GM10847 (cell line): Measurements from ENCODE around the gene KRT1.

Source experiments
- POLR2A ChIP-seq: IDR thresholded peaks from 2 replicates; pipeline ENCODE4 v1.6.1; 2011; ENCODE audit not compliant: insufficient read length; ENCODE audit errors: extremely low read depth

Gene KRT1

DNA sequence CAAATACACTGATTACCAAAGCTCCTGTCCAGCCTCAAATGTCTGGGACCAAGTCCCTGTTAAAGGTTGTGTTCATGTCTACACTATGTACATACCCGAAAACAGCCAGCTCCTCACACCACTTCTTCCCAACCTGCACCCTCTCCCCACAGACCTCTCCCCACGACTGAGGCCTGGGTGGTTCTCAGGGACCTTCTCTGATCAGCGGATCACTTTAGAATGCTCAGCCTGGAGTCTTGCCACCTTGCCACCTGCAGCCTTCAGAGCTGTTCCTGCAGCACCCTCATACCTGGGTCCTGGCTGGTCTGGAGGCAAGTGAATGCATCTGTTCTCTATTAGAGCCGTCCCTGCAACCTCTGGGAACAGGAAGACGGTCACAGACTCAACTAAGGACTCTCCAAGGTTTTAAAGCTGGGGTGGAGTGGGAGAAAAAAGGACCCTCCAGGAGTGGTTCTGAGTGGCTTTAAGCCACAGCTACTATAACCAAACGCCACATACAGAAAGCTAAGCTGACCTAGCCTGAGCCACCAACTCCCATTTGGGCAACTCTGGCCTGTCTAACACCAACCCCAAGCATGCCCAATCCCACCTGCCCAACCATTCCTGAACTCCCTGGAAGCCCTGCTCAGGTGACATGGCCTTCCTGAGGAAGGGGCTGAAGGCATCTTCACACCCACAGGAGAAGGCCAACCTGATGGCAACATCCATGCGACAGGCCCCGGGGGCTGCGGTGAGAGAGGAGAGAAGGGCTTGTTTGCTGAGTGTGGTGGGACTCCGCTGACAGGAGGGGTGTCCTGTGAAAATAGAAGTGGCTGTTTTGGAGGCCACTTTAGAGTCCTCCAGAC, 36.8 kb downstream of the KRT1 start:
- TF ChIP-seq POLR2A = no peak

- TF ChIP-seq POLR2A = no peak
Observed at GRCh38 chr12:52641468-52641867, 38.7 kb downstream of the KRT1 start.

- no peak for TF ChIP-seq POLR2A
Observed at GRCh38 chr12:52637299-52637698, 42.9 kb downstream of the KRT1 start.

GRCh38 chr12:52636592-52637258, 43.5 kb downstream of the KRT1 start:
- no peak for TF ChIP-seq POLR2A

DNA sequence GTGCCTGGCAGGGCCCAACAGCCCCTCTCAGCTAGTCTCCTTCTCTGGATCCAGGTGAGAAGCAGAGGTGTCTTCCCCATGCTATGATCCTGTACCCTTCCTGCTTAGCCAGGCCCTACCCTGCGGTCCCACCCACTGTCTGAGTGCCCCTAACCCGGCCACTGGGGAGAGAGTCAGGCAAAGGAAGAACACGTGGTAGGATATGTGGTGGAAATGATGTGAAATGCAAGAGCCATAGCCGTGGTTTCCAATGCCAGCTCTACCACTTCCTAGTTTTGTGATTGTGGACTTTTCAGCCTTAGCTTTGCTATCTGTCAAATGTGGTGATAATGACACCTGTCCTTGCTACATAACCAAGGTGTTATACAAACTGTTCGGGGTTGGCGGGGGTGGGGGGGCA, 44.0 kb downstream of the KRT1 start:
- TF ChIP-seq POLR2A = no peak

DNA sequence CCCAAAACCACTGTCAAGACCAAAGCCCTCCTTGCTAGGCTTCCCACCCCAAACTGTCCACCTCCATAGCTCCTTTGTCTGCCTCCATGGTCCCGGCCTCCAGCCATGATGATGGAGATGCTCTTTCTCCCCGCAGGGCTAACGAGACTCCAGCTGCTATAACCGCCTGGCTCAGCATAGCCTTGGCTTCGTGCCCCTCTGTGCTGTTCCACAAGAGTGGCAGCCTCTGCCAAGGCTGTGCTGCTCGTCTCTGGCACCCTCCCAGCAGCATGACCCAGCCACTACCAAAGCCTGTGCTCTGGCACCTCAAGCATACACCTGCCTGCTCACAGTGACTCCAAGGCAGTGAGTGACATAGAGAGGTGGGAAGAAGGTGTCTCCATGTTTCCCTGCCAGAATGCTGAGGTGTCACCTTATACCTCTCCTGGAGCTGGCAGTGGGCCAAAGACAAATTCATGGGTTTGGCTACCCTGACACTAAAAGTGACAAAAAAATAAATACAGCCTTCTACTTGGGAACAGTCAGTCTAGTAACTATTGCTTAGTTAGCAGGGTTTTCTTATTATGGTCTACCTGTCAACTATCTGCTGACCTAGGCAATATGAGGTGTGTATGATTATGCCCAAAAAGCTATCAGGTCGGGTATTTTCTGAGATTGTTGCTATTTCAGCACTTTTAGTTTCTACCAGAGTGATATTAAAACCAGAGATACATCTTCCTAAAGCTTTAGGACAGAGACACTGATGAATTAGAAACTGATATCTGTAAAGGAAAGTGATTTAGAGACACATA, 45.7 kb downstream of the KRT1 start:
- no peak for TF ChIP-seq POLR2A

GRCh38 chr12:52633383-52633782, 46.8 kb downstream of the KRT1 start:
- TF ChIP-seq POLR2A = no peak

- no peak for TF ChIP-seq POLR2A
Observed at GRCh38 chr12:52632656-52633055, 47.6 kb downstream of the KRT1 start.

DNA sequence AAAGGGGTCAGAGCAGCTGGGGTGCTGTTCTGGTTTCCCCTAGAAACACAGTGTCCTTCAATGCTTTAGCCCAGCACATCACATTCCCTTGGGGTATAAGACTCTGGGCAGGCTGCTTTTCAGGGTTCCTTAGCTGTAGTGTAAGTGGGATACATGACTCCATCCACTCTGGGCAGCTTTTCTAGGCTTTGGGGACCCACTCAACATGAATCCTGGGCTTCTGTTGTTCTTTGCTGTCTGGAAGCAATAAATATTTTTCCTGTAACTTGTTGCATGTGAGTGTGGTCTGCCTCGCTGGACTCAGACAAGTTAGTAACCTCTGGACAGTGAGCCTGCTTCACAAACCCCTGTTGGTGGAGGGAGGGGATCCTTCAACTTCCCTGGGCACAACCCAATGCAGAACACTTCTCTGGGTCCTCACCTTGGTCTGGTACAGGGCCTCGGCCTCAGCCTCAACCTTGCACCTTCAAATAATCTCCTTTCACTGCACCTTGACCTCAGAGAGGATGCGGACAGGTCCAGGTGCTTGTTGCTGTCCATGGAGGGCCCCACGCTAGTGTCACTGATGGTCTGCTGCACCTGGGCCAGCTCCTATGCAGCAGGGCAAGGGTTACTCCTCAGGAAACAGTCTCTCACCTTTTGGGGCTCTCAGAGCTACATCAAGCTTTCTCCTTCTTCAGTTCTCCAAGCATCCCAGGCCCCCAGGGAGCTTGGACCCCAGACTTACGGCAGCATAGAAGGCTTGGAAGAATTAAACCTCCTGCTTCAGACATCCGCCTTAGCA, 48.3 kb downstream of the KRT1 start:
- no peak for TF ChIP-seq POLR2A

DNA sequence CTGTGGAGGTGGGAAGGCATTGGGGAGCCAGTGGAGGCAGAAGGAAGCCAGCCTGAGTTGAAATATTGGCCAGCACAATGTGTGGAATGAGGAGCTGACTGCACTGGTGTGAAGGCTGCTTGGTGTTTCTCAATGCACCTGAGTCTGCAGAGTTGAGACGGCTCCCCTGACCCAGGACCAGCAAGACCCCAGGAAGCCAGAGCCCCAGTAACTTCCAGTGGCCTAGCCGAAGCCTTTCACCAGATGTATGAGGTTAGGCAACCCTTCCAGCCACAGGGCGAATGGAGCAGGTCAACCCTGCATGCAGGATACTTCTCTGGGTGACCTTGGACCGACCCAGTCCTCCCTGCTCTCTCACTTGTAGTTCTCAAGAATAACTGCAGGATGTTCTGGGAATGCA, 48.9 kb downstream of the KRT1 start:
- TF ChIP-seq POLR2A = no peak

DNA sequence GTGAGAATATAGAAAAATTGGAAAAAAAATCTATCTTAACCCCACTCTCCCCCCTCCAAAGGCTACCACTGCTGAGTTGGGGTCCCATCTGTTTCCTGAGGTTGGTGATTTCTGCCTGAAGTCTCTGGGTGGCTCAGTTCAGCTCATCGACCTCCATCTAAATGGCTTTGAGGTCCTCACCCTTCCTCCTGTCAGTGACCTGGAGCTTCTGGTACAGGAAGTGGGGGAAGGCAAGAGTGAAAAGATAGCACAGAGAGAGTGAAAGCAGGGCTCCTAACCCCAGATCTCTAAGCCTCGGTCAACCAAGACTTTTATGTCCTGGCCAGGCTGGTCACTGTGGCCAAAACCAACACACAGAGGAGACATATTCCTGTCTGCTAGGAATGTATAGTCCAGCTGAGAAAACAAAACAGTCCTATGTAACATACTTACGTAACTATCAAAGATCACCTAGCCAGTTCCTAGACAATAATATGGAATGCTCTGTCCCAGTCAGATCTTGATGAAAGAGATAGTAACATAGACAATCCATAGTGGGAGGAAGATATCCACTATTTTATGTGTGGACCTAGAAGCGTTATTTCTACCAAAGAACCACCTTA, 49.5 kb downstream of the KRT1 start:
- no peak for TF ChIP-seq POLR2A

- no peak for TF ChIP-seq POLR2A
Observed at GRCh38 chr12:52630008-52630500, 50.2 kb downstream of the KRT1 start.

GRCh38 chr12:52629281-52630007, 50.8 kb downstream of the KRT1 start:
- TF ChIP-seq POLR2A = no peak

GRCh38 chr12:52628841-52629240, 51.4 kb downstream of the KRT1 start:
- TF ChIP-seq POLR2A = no peak

- TF ChIP-seq POLR2A = no peak
Observed at GRCh38 chr12:52628111-52628507, 52.1 kb downstream of the KRT1 start.
